H9 (cell line): Measurements from ENCODE around the gene TFIP11. TPM values are rescaled to one million over a fixed set of nuclear protein-coding genes. Genes with fewer than 3 reads are reported as not detected.

Source experiments
- DNase-seq: peaks from one replicate; pipeline ENCODE4 v3.0.0-alpha.2; 2017
- H2AFZ ChIP-seq: one replicate; pipeline ENCODE4 v1.6.1; 2013; ENCODE audit warnings: mild to moderate bottlenecking, low read length, control low read depth, moderate library complexity
- H2AK5ac ChIP-seq: 2 replicates; pipeline ENCODE4 v1.6.1; 2013; ENCODE audit warnings: low read length, control low read depth, mixed read lengths; ENCODE audit not compliant: insufficient read length
- H2BK120ac ChIP-seq: one replicate; pipeline ENCODE4 v1.6.1; 2013; ENCODE audit warnings: low read depth, mild to moderate bottlenecking, low read length, control low read depth, inconsistent platforms; ENCODE audit not compliant: poor library complexity, severe bottlenecking
- H2BK12ac ChIP-seq: 2 replicates; pipeline ENCODE4 v1.6.1; 2013; ENCODE audit warnings: low read length, control low read depth, mixed read lengths, low read depth; ENCODE audit not compliant: insufficient read length
- H2BK15ac ChIP-seq: 2 replicates; pipeline ENCODE4 v1.6.1; 2013; ENCODE audit warnings: low read depth, low read length, control low read depth
- H2BK20ac ChIP-seq: one replicate; pipeline ENCODE4 v1.6.1; 2013; ENCODE audit warnings: low read depth, mild to moderate bottlenecking, low read length, control low read depth, inconsistent platforms; ENCODE audit not compliant: poor library complexity, severe bottlenecking
- H2BK5ac ChIP-seq: 2 replicates; pipeline ENCODE4 v1.6.1; 2013; ENCODE audit warnings: low read length, control low read depth, mixed read lengths; ENCODE audit not compliant: insufficient read length
- H3K14ac ChIP-seq: 2 replicates; pipeline ENCODE4 v1.6.1; 2013; ENCODE audit warnings: low read length, control low read depth; ENCODE audit not compliant: insufficient read depth
- H3K18ac ChIP-seq: 2 replicates; pipeline ENCODE4 v1.6.1; 2013; ENCODE audit warnings: low read depth, mild to moderate bottlenecking, mixed read lengths, low read length, control low read depth; ENCODE audit not compliant: insufficient read length
- H3K23ac ChIP-seq: 2 replicates; pipeline ENCODE4 v1.6.1; 2013; ENCODE audit warnings: low read length, control low read depth, mixed read lengths, low read depth; ENCODE audit not compliant: insufficient read length
- H3K23me2 ChIP-seq: 2 replicates; pipeline ENCODE4 v1.6.1; 2013; ENCODE audit warnings: low read depth, mild to moderate bottlenecking, mixed read lengths, low read length, control low read depth; ENCODE audit not compliant: insufficient read length, poor library complexity, severe bottlenecking
- H3K27ac ChIP-seq: 2 replicates; pipeline ENCODE4 v1.5.1; 2013; ENCODE audit warnings: low read length, control low read depth, mixed read lengths, low read depth; ENCODE audit not compliant: insufficient read length
- H3K27me3 ChIP-seq: 2 replicates; pipeline ENCODE4 v1.6.1; 2013; ENCODE audit warnings: low read length, control low read depth, inconsistent platforms; ENCODE audit not compliant: insufficient read depth
- H3K4ac ChIP-seq: 2 replicates; pipeline ENCODE4 v1.6.1; 2013; ENCODE audit warnings: low read depth, mild to moderate bottlenecking, control low read depth, inconsistent platforms, low read length, moderate library complexity
- H3K4me1 ChIP-seq: 2 replicates; pipeline ENCODE4 v1.6.1; 2013; ENCODE audit warnings: low read length, control low read depth, inconsistent platforms; ENCODE audit not compliant: insufficient read depth
- H3K4me2 ChIP-seq: 2 replicates; pipeline ENCODE4 v1.6.1; 2013; ENCODE audit warnings: low read length, control low read depth, mixed read lengths; ENCODE audit not compliant: insufficient read length, insufficient read depth
- H3K56ac ChIP-seq: 2 replicates; pipeline ENCODE4 v1.6.1; 2013; ENCODE audit warnings: low read depth, mild to moderate bottlenecking, mixed read lengths, low read length, control low read depth; ENCODE audit not compliant: insufficient read length
- H3K79me1 ChIP-seq: 2 replicates; pipeline ENCODE4 v1.6.1; 2013; ENCODE audit warnings: low read depth, mild to moderate bottlenecking, moderate library complexity, low read length, control low read depth, inconsistent platforms; ENCODE audit not compliant: insufficient read depth, poor library complexity, severe bottlenecking
- H3K79me2 ChIP-seq: 2 replicates; pipeline ENCODE4 v1.6.1; 2013; ENCODE audit warnings: low read length, control low read depth, inconsistent platforms; ENCODE audit not compliant: insufficient read depth
- H3K9ac ChIP-seq: 2 replicates; pipeline ENCODE4 v1.6.1; 2013; ENCODE audit warnings: low read length, control low read depth, mixed read lengths; ENCODE audit not compliant: insufficient read length; ENCODE audit errors: extremely low read depth
- H3K9me3 ChIP-seq: one replicate; pipeline ENCODE4 v1.6.1; 2013; ENCODE audit warnings: low read depth, low read length, inconsistent platforms; ENCODE audit not compliant: control insufficient read depth
- H3T11ph ChIP-seq: one replicate; pipeline ENCODE4 v1.6.1; 2013; ENCODE audit warnings: mild to moderate bottlenecking, low read length, control low read depth, inconsistent platforms
- H4K20me1 ChIP-seq: one replicate; pipeline ENCODE4 v1.6.1; 2013; ENCODE audit not compliant: control insufficient read depth, insufficient read length, insufficient read depth
- H4K5ac ChIP-seq: 2 replicates; pipeline ENCODE4 v1.6.1; 2013; ENCODE audit warnings: low read depth, mild to moderate bottlenecking, mixed read lengths, low read length, control low read depth; ENCODE audit not compliant: insufficient read length
- H4K8ac ChIP-seq: replicated peaks from 2 replicates; pipeline ENCODE4 v1.6.1; 2013; ENCODE audit warnings: low read length, control low read depth, mixed read lengths, low read depth; ENCODE audit not compliant: insufficient read length
- H4K91ac ChIP-seq: 2 replicates; pipeline ENCODE4 v1.6.1; 2013; ENCODE audit warnings: low read depth, mild to moderate bottlenecking, moderate library complexity, mixed read lengths, low read length, control low read depth; ENCODE audit not compliant: insufficient read length
- H3K27ac Mint-ChIP-seq, 3 experiments: 2 replicates in 2 of 3; 3 replicates in 1 of 3; pipeline ENCODE4 v1.8.0; 2020 to 2021; ENCODE audit warnings: mixed read lengths in 3 of 3, mild to moderate bottlenecking in 1 of 3, moderate library complexity in 1 of 3
- H3K27me3 Mint-ChIP-seq: 2 replicates; pipeline ENCODE4 v1.8.0; 2021; ENCODE audit warnings: low read depth, mild to moderate bottlenecking, moderate library complexity, mixed read lengths
- H3K36me3 Mint-ChIP-seq, 3 experiments: 2 replicates in 2 of 3; 3 replicates in 1 of 3; pipeline ENCODE4 v1.8.0; 2020 to 2021; ENCODE audit warnings: low read depth in 3 of 3, mixed read lengths in 3 of 3; ENCODE audit not compliant: insufficient read depth in 1 of 3
- H3K4me1 Mint-ChIP-seq, 2 experiments: 2 replicates each; pipeline ENCODE4 v1.8.0; 2020; ENCODE audit warnings: mixed read lengths in 2 of 2
- H3K4me3 Mint-ChIP-seq, 2 experiments: 2 replicates in 1 of 2; 3 replicates in 1 of 2; pipeline ENCODE4 v1.8.0; 2020 to 2021; ENCODE audit warnings: mild to moderate bottlenecking in 2 of 2, mixed read lengths in 2 of 2, moderate library complexity in 1 of 2
- H3K9me3 Mint-ChIP-seq, 2 experiments: 2 replicates in 1 of 2; 3 replicates in 1 of 2; pipeline ENCODE4 v1.8.0; 2020; ENCODE audit warnings: mild to moderate bottlenecking in 2 of 2, mixed read lengths in 2 of 2, moderate library complexity in 1 of 2
- CTCF ChIP-seq: fragments of 200-600 bp; sonication (generic); conservative IDR thresholded peaks from 3 replicates; pipeline ENCODE4 v1.8.0; 2021; ENCODE audit warnings: antibody characterized with exemption, mild to moderate bottlenecking
- WGBS: extraction: QIAGEN DNeasy Blood & Tissue Kit; methylation state at CpG from one replicate; pipeline ENCODE4 v1.1.7; 2013; ENCODE audit warnings: missing lambda C conversion rate, low lambda C conversion rate, mixed read lengths; ENCODE audit not compliant: insufficient read length; ENCODE audit errors: extremely low coverage; 5-methylcytosine and 5-hydroxymethylcytosine counted together
- total RNA-seq: library from RNA; stranded (reverse); gene quantifications from 2 replicates; pipeline ENCODE4 v1.2.1, GENCODE V29; 2021

TFIP11 gene
- total RNA-seq, 1 experiment from 2014 or later = 36.4 TPM

GRCh38 chr22:26482161-26482560, 30.1 kb downstream of the TFIP11 start:
- H3K9me3 Mint-ChIP-seq = no peaks in the 10 kb centered on the region; a peak in 1 of 5 replicates
- Histone ChIP-seq H2BK120ac (no peak overlapping the region), H3K27ac (no peak overlapping the region), H4K20me1 (no peaks in the 10 kb centered on the region), H3K27me3 (no peaks in the 10 kb centered on the region), H2BK20ac (no peak overlapping the region), H4K5ac (no peak overlapping the region), H3K56ac (no peak overlapping the region), H3K9me3 (no peaks in the 10 kb centered on the region), H3K14ac (no peak overlapping the region), H3K9ac (no peak overlapping the region), H2BK12ac (no peak overlapping the region), H3K4ac (no peak overlapping the region), H3T11ph (no peak overlapping the region), H3K23ac (no peak overlapping the region), H2AFZ (no peak overlapping the region), H4K8ac (no peak overlapping the region), H4K91ac (no peak overlapping the region), H3K18ac (no peak overlapping the region), H2AK5ac (no peak overlapping the region), H2BK15ac (no peak overlapping the region), H3K79me1 (peaks cover 10% of the 10 kb centered on the region), H2BK5ac (no peak overlapping the region), H3K79me2 (peaks cover 5% of the 10 kb centered on the region; the same call in 1 of the 2 replicates), H3K23me2 (no peaks in the 10 kb centered on the region), H3K4me2 (no peak overlapping the region), H3K4me1 (no peaks in the 10 kb centered on the region; the same call in 1 of the 2 replicates)
- peak overlapping the region; percentile 96 to 98 for H3K4me3 Mint-ChIP-seq
- no peak for TF ChIP-seq CTCF
- peak overlapping the region in 1 of 3 experiments; percentile 100; a peak in 1 of 7 replicates for H3K27ac Mint-ChIP-seq
- H3K27me3 Mint-ChIP-seq = no peaks in the 10 kb centered on the region
- no CpG with 5 or more reads among the region's 5 CpGs for WGBS
- DNase-seq = no peak
- H3K36me3 Mint-ChIP-seq = peaks cover 6 to 31% (median 25%) of the 10 kb centered on the region in 3 experiments; a peak in 6 of 7 replicates
- peaks cover 43 to 44% of the 10 kb centered on the region in 2 experiments for H3K4me1 Mint-ChIP-seq
